Measurements from ENCODE around the gene PIGP. TPM values are rescaled to one million over a fixed set of nuclear protein-coding genes. Genes with fewer than 3 reads are reported as not detected.

Gene PIGP
- total and polyA plus RNA-seq, 2 of the 13 experiments (the other 11 are each of a cell fraction or from before 2014, with no cell fraction given), result 14.8 to 33.4 TPM

DNA sequence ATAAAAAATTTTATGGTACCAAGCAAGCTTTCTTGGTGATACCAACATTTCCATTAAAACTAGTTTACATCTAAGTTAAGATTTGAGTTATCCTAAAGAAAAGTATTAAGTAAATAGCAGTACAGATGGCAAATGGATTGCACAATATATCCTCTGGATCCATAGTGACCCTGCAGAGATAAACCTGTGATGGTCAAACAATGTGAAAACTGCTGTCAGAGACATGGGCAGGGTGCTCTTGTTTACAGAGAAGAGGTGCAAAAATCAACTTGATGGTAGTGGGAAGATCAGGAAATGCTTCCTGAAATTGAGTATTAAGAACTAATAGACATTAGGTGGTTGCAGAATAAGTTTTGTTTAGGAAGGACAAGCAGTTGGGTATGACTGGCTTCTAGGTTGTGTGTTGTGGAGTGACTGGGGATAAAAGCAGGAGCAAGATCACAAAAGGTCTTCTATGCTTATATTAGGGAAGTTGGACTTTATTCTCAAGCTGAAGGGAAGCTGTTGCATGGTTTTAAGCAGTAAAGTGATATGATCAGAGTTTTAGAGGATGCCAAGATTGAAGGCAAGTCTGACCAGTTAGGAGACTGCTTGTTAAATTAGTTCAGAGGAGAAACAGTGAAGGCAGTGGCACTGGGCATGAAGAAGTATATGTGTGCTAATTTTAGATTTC, 10.1 kb upstream of the PIGP start (continued):
- TF ChIP-seq REL (CRISPR knock-in tag; conservative IDR thresholded peaks at IDR 0.05), result no peak
- no peak for TF ChIP-seq SRSF4 (IDR thresholded peaks at IDR 0.05; ENCODE audit: low read depth, low read length, poor library complexity, severe bottlenecking)
- peak; percentile 99 for TF ChIP-seq CEBPG (CRISPR knock-in tag; IDR thresholded peaks at IDR 0.05)
- TF ChIP-seq ZSCAN9 (CRISPR knock-in tag; IDR thresholded peaks at IDR 0.05; ENCODE audit: borderline replicate concordance), result no peak
- TF ChIP-seq NCOA5 (CRISPR knock-in tag; IDR thresholded peaks at IDR 0.05), result no peak
- TF ChIP-seq NPAS2 (CRISPR knock-in tag; IDR thresholded peaks at IDR 0.05; ENCODE audit: borderline replicate concordance), result no peak
- no peak for TF ChIP-seq ZNF225 (CRISPR knock-in tag; IDR thresholded peaks at IDR 0.05)
- TF ChIP-seq WIZ (CRISPR knock-in tag; IDR thresholded peaks at IDR 0.05), result no peak
- TF ChIP-seq KLF15 (CRISPR knock-in tag; IDR thresholded peaks at IDR 0.05; ENCODE audit: borderline replicate concordance), result no peak
- no peak for TF ChIP-seq SALL2 (CRISPR knock-in tag; IDR thresholded peaks at IDR 0.05)
- TF ChIP-seq ZMAT3 (CRISPR knock-in tag; conservative IDR thresholded peaks at IDR 0.05), result no peak
- TF ChIP-seq PITX1 (CRISPR knock-in tag; IDR thresholded peaks at IDR 0.05), result no peak
- TF ChIP-seq CBX2 (IDR thresholded peaks at IDR 0.05; ENCODE audit: low read depth, low read length), result no peak
- no peak for TF ChIP-seq CBX2 (CRISPR knock-in tag; IDR thresholded peaks at IDR 0.05; ENCODE audit: low read depth)
- no peak for TF ChIP-seq SMAD1 (CRISPR knock-in tag; IDR thresholded peaks at IDR 0.05; ENCODE audit: borderline replicate concordance, low read depth)
- TF ChIP-seq ZNF816 (CRISPR knock-in tag; IDR thresholded peaks at IDR 0.05; ENCODE audit: borderline replicate concordance), result no peak; the same call in 1 of the 2 replicates
- TF ChIP-seq ISX (CRISPR knock-in tag; conservative IDR thresholded peaks at IDR 0.05), result no peak
- TF ChIP-seq GATA4 (IDR thresholded peaks at IDR 0.05; ENCODE audit: borderline replicate concordance, low read depth), result peak; percentile 57; the same call in 1 of the 2 replicates
- no peak for TF ChIP-seq ZFP36 (IDR thresholded peaks at IDR 0.05; ENCODE audit: borderline replicate concordance, low read depth, low read length, partially characterized antibody)
- TF ChIP-seq, protein P1, sequence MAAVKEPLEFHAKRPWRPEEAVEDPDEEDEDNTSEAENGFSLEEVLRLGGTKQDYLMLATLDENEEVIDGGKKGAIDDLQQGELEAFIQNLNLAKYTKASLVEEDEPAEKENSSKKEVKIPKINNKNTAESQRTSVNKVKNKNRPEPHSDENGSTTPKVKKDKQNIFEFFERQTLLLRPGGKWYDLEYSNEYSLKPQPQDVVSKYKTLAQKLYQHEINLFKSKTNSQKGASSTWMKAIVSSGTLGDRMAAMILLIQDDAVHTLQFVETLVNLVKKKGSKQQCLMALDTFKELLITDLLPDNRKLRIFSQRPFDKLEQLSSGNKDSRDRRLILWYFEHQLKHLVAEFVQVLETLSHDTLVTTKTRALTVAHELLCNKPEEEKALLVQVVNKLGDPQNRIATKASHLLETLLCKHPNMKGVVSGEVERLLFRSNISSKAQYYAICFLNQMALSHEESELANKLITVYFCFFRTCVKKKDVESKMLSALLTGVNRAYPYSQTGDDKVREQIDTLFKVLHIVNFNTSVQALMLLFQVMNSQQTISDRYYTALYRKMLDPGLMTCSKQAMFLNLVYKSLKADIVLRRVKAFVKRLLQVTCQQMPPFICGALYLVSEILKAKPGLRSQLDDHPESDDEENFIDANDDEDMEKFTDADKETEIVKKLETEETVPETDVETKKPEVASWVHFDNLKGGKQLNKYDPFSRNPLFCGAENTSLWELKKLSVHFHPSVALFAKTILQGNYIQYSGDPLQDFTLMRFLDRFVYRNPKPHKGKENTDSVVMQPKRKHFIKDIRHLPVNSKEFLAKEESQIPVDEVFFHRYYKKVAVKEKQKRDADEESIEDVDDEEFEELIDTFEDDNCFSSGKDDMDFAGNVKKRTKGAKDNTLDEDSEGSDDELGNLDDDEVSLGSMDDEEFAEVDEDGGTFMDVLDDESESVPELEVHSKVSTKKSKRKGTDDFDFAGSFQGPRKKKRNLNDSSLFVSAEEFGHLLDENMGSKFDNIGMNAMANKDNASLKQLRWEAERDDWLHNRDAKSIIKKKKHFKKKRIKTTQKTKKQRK (IDR thresholded peaks at IDR 0.05; ENCODE audit: low read length), result no peak
- TF ChIP-seq HHEX (CRISPR knock-in tag; IDR thresholded peaks at IDR 0.05), result 0 out of 2 replicates have a peak, but pooled peaks have one; percentile 47
- TF ChIP-seq ZNF558 (CRISPR knock-in tag; IDR thresholded peaks at IDR 0.05; ENCODE audit: borderline replicate concordance), result no peak
- TF ChIP-seq HMGA1 (CRISPR knock-in tag; conservative IDR thresholded peaks at IDR 0.05), result no peak
- TF ChIP-seq HNRNPUL1 (IDR thresholded peaks at IDR 0.05; ENCODE audit: low read depth, low read length), result no peak
- TF ChIP-seq ZNF546 (CRISPR knock-in tag; conservative IDR thresholded peaks at IDR 0.05), result no peak
- TF ChIP-seq GLI4 (CRISPR knock-in tag; IDR thresholded peaks at IDR 0.05; ENCODE audit: borderline replicate concordance), result no peak
- no peak for TF ChIP-seq TSC22D2 (CRISPR knock-in tag; IDR thresholded peaks at IDR 0.05; ENCODE audit: borderline replicate concordance)
- TF ChIP-seq HDAC2 (CRISPR knock-in tag; IDR thresholded peaks at IDR 0.05), result peak; percentile 94
- peak; percentile 53 for TF ChIP-seq ASH2L (IDR thresholded peaks at IDR 0.05; ENCODE audit: insufficient read length, low read depth, low read length)
- TF ChIP-seq TAF1 (CRISPR knock-in tag; IDR thresholded peaks at IDR 0.05), result no peak
- TF ChIP-seq MAF1 (CRISPR knock-in tag; IDR thresholded peaks at IDR 0.05; ENCODE audit: borderline replicate concordance), result no peak
